H1 (cell line): ENCODE data around the gene DENND2A. TPM values are rescaled to one million over a fixed set of nuclear protein-coding genes. Genes with fewer than 3 reads are reported as not detected.

Source experiments
- SRF ChIP-seq: IDR thresholded peaks from 2 replicates; pipeline ENCODE4 v1.6.1; 2011; ENCODE audit warnings: mild to moderate bottlenecking, low read depth, low read length, moderate library complexity
- polyA plus RNA-seq, 7 experiments: library from polyadenylated mRNA; depleted of rRNA in 3 of 7; stranded (reverse) in 5 of 7; unstranded in 2 of 7; fragments of >200 nt in 5 of 7; fragments of 200-250 nt in 2 of 7; gene quantifications; 1 replicate in 5 of 7; 2 replicates in 1 of 7; 4 replicates in 1 of 7; pipeline versions ENCODE4 v1.2.1 to v1.2.3, GENCODE V29; 2011 to 2013; ENCODE audit warnings: missing spikeins in 2 of 7, mixed read lengths in 2 of 7
- total RNA-seq: library from RNA; stranded (reverse); fragmentation: NEBNext Ultra II Directional; extraction: Animal tissue kit (Norgen Biotek cat#: 25700); gene quantifications from 2 replicates; pipeline ENCODE4 v1.2.1, GENCODE V29; 2021

DENND2A gene
- total and polyA plus RNA-seq, 2 of the 8 experiments (the other 6 are each of a cell fraction or from before 2014, with no cell fraction given) = 5.0 to 13.0 TPM

DNA sequence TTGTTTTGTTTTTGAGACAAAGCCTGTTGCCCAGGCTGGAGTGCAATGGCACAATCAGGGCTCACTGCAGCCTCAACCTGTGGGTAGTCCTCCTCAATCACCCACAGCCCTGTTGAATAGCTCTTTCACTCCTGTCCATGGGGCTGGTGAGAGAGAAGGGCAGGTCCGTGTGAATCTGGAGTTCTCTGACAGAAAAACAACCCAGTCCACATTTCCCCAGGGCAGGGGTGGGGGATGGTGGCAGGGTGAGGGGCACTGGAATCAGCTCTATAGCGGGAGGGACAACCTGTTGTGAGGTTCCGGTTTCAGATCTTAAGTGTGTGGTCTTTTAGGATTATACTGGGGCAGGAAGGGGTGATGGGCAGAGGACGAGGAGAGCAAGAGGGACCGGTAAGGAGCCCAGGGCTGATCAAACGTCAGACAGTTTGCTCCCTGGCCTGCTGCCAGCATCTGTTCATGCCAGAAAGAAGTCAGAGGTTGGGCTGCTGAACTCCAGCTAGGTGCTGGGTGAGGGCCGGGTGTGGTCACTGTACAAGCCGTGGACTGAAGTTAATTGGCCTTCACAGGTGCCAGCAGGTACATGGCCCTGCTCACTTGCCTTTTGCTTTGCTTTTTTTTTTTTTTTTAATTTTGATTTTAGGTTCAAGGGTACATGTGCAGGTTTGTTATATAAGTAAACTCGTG, 128.2 kb downstream of the DENND2A start (continued):
- no peak for TF ChIP-seq SRF
- TF ChIP-seq, all 59 proteins: peak for 0
